Panc1 (cell line): ENCODE data around the gene DEGS2.

Experiments used
- CTCF ChIP-seq: fragments of 450-650 bp; IDR thresholded peaks from 2 replicates; pipeline ENCODE4 v1.5.1; 2017; ENCODE audit warnings: mild to moderate bottlenecking
- POLR2AphosphoS5 ChIP-seq: IDR thresholded peaks from 2 replicates; pipeline ENCODE4 v1.6.1; 2012; ENCODE audit warnings: mild to moderate bottlenecking, low read depth, low read length, moderate library complexity
- REST ChIP-seq, 2 experiments: IDR thresholded peaks; 2 replicates each; pipeline ENCODE4 v1.6.1; 2011 to 2012; ENCODE audit warnings: low read depth in 2 of 2, control low read depth in 1 of 2, low read length in 1 of 2, mild to moderate bottlenecking in 1 of 2, moderate library complexity in 1 of 2; ENCODE audit not compliant: insufficient read depth in 1 of 2
- SIN3A ChIP-seq: IDR thresholded peaks from 2 replicates; pipeline ENCODE4 v1.6.1; 2012; ENCODE audit warnings: low read depth, mild to moderate bottlenecking, low read length, moderate library complexity, borderline replicate concordance; ENCODE audit not compliant: insufficient read depth

DNA sequence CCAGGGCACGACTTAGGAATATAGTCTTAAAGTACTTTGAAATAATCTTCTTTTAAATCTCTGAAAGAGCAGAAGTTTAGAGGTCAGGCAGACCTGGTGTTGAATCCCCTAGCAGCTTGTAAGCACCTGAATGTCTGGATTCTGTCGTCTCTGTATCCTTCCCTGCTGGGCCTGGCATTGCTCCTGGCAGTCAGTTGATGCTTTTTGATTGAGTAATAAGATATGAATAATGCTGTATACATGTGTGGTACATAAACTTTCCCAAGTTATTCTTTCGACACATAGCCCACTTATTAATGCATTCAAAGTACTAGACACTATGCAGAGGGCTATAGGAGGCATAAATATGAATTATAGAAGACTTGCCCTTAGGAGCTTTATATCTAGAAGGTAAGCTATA lies 62.8 kb downstream of the DEGS2 start:
- TF ChIP-seq CTCF (no peak), POLR2AphosphoS5 (no peak), REST (IDR thresholded peaks at IDR 0.05; ENCODE audit: insufficient read depth in 1 of 2, low read depth in 2 of 2, low read length in 1 of 2) (no peak), SIN3A (no peak)
